AG04450 (cell line): ENCODE measurements around the gene ADGRE1. TPM values are rescaled to one million over a fixed set of nuclear protein-coding genes. Genes with fewer than 3 reads are reported as not detected.
A peak's percentile ranks its signal among the peaks of the same experiment; 100 is the strongest.

Experiments used
- CTCF ChIA-PET: fragments of 300-600, 350-600 bp; formaldehyde crosslinking; extraction: SDS; loops from one replicate; lab custom pipeline; 2022; ENCODE audit warnings: antibody characterized with exemption, inconsistent platforms; lab: Charles Lee
- POLR2A ChIA-PET: fragments of 350-600 bp; formaldehyde crosslinking; extraction: SDS; loops from one replicate; lab custom pipeline; 2021; ENCODE audit warnings: antibody characterized with exemption, inconsistent platforms; lab: Yijun Ruan, JAX
- DNase-seq: peaks from one replicate; pipeline ENCODE4 v3.0.0-alpha.2; 2011; ENCODE audit warnings: low read depth, low spot score
- H3K27ac ChIP-seq: one replicate; pipeline ENCODE4 v1.5.1; 2012; ENCODE audit warnings: low read depth, low read length, control low read depth
- H3K27me3 ChIP-seq: one replicate; pipeline ENCODE4 v1.6.0; 2012; ENCODE audit warnings: low read length; ENCODE audit not compliant: control insufficient read depth, insufficient read depth
- H3K4me3 ChIP-seq: 2 replicates; pipeline ENCODE4 v1.5.1; 2011; ENCODE audit warnings: mild to moderate bottlenecking, low read depth, low read length, control low read depth
- H3K9me3 ChIP-seq: 2 replicates; pipeline ENCODE4 v1.5.1; 2012; ENCODE audit warnings: low read length; ENCODE audit not compliant: control insufficient read depth, insufficient read depth
- polyA plus RNA-seq: library from polyadenylated mRNA; depleted of rRNA; stranded (reverse); fragments of >200 nt; gene quantifications from 2 replicates; pipeline ENCODE4 v1.2.3, GENCODE V29; 2011
- TF ChIP-seq, protein P1 (sequence below): IDR thresholded peaks from 2 replicates; pipeline ENCODE4 v1.5.1; 2011; ENCODE audit warnings: low read depth, low read length, control low read depth, inconsistent platforms

ADGRE1 gene
- polyA plus RNA-seq, 1 experiment: not detected

DNA sequence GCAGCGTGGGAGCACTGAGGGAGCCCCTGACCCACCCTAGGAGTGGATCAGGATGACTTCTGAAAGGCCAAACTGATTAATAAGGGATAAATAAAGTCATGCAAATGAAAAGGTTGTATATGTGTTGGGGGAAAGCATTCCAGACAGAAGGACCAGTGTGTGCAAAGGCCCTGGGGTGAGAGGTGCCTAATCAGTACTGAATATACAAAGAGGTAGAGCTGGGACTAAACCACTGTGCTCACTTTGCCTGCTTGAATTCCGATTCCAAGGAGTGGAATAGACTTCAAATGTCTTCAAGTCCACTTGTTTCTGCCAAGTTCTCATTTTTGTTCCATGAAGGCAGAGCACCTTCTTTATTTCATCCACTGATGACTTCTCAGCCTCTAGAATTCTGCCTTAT lies 32.6 kb upstream of the ADGRE1 start:
- DNase-seq: no peak
- Histone ChIP-seq H3K4me3 (no peak overlapping the region), H3K27ac (no peak overlapping the region), H3K9me3 (no peaks in the 10 kb centered on the region; the same call in 1 of the 2 replicates), H3K27me3 (no peaks in the 10 kb centered on the region)
- TF ChIP-seq, protein P1, sequence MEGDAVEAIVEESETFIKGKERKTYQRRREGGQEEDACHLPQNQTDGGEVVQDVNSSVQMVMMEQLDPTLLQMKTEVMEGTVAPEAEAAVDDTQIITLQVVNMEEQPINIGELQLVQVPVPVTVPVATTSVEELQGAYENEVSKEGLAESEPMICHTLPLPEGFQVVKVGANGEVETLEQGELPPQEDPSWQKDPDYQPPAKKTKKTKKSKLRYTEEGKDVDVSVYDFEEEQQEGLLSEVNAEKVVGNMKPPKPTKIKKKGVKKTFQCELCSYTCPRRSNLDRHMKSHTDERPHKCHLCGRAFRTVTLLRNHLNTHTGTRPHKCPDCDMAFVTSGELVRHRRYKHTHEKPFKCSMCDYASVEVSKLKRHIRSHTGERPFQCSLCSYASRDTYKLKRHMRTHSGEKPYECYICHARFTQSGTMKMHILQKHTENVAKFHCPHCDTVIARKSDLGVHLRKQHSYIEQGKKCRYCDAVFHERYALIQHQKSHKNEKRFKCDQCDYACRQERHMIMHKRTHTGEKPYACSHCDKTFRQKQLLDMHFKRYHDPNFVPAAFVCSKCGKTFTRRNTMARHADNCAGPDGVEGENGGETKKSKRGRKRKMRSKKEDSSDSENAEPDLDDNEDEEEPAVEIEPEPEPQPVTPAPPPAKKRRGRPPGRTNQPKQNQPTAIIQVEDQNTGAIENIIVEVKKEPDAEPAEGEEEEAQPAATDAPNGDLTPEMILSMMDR: no peak
- ChIA-PET CTCF (no interaction called here), POLR2A (no interaction called here)

DNA sequence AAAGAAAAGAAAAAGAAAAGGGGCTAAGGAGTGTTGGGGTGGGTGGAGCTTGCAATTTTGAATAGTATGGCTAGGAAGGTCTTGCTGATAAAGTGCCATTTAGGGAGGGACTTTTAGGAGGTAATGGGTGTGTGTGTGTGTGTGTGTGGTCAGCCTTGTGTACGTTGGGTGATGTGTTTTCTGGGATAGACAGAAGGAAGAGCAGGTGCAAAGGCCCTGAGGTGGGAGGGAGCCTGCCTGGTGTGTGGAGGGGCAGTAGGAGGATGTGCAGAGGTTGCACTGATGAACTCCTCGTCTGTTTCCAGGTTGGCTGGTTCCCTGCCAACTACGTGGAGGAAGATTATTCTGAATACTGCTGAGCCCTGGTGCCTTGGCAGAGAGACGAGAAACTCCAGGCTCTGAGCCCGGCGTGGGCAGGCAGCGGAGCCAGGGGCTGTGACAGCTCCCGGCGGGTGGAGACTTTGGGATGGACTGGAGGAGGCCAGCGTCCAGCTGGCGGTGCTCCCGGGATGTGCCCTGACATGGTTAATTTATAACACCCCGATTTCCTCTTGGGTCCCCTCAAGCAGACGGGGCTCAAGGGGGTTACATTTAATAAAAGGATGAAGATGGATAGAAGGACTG lies 30.5 kb upstream of the ADGRE1 start:
- DNase-seq: no peak
- H3K4me3 ChIP-seq: no peak overlapping the region
- no peaks in the 10 kb centered on the region for H3K27me3 ChIP-seq
- TF ChIP-seq, protein P1: no peak
- no peak overlapping the region for H3K27ac ChIP-seq
- H3K9me3 ChIP-seq: no peaks in the 10 kb centered on the region; the same call in 1 of the 2 replicates
- CTCF ChIA-PET: no interaction called here
- POLR2A ChIA-PET: no interaction called here

DNA sequence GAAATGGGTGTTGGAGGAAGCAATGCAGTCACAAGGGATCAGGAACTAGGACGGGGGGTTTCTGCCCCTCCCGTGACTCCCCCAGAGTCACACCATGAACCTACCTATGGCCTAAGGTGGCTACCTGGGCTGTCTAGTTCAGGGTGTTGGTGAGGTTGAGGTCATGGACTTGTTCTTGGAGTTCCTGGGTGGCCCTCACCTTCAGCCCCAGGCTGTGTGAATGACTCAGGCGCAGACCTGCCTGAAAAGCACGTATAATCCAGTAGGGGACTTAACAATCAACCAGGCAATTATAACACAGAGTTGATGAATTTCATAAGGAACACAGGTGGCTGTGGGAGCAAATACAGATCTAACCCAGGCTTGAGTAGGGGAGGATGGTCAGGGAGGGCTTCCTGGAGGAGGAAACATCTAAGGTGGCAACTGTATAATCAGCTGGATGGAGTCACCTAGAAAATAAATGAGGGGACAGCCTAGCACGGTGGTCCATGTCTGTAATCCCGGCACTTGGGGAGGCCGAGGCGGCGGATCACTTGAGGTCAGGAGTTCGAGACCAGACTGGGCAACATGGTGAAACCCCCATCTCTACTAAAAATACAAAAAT lies 25.6 kb upstream of the ADGRE1 start:
- ChIA-PET POLR2A (no interaction called here), CTCF (interaction anchor here (0.7 to 4.2 kb wide), 9 partner anchors 31 to 381 kb away, joined by 3 to 57 read pairs (median 3); partner anchors contain the start of genes DENND1C and GPR108)
- TF ChIP-seq, protein P1: no peak
- DNase-seq: no peak
- H3K27ac ChIP-seq: no peak overlapping the region
- no peaks in the 10 kb centered on the region for H3K9me3 ChIP-seq
- no peaks in the 10 kb centered on the region for H3K27me3 ChIP-seq
- no peak overlapping the region for H3K4me3 ChIP-seq

DNA sequence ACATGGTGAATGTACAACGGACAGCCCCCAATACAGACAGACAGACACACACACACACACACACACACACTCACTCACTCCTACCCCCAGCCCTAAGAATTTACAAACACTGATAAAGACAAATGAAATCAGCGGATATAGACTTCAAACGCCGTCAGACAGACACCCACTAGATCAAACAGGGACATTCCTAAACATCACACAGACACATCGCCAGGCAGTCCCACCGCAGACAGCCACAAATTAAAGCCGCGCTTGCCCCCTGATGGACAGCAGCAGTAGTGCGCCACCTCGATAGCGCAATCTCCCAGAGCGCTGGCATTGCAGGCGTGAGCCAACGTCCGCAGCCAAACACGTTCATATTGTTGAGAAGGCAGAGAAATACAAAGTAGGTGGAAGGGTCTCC lies 24.7 kb upstream of the ADGRE1 start:
- peak; percentile 29 for DNase-seq
- ChIA-PET POLR2A (no interaction called here), CTCF (interaction anchor here (0.6 to 4.2 kb wide), 23 partner anchors 9 to 804 kb away, joined by 3 to 57 read pairs (median 4); partner anchors contain the start of genes DENND1C and GPR108)
- TF ChIP-seq, protein P1: peak; percentile 88
- Histone ChIP-seq H3K9me3 (no peaks in the 10 kb centered on the region), H3K27me3 (no peaks in the 10 kb centered on the region), H3K4me3 (peak overlapping the region; percentile 22; the same call in 1 of the 2 replicates), H3K27ac (no peak overlapping the region)
